ENCODE measurements around the gene OR10A3. TPM values are rescaled to one million over a fixed set of nuclear protein-coding genes. Genes with fewer than 3 reads are reported as not detected.

OR10A3 gene
- total and polyA plus RNA-seq, 11 donors: not detected

DNA sequence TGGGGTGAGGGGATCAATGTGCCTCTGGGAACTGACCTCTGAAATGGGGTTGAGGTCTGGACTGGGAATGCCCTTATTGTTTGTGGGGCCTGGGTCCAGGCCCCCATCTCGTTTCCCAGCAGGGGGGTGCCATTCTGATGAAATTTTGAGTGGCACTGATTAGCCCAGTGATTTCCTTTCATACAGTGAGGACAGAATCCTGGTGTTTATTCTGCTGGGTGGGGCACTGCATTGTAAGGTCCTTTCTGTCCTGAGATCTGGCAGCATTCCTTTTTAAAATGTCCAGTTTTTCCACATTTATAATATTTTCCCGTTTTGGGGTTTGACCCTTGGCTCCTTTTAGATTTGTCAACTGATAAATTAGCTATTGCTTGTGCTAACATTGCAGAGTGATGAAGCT lies 37.6 kb downstream of the OR10A3 start:
- Histone ChIP-seq H3K9me3 (no peaks in the 10 kb centered on the region), H3K27ac (no peak overlapping the region), H3K4me3 (no peak overlapping the region), H3K36me3 (no peaks in the 10 kb centered on the region), H3K27me3 (peaks cover 0 to 10% (median 2%) of the 10 kb centered on the region in 9 donors), H3K4me1 (no peaks in the 10 kb centered on the region)
- intact Hi-C loops (cut with DNase I): no loop called here
- TF ChIP-seq CTCF (IDR thresholded peaks at IDR 0.05) (no peak), POLR2A (IDR thresholded peaks at IDR 0.05) (no peak)
- DNase-seq (no peak), ATAC-seq (no peak)
- 30 to 35% (median 35%) methylated on average over 2 of the region's 2 CpGs for WGBS, 4 donors

GRCh38 chr11:7901319-7901854 lies 40.1 kb downstream of the OR10A3 start:
- no peak for TF ChIP-seq POLR2A (IDR thresholded peaks at IDR 0.05)
- no peak for TF ChIP-seq CTCF (IDR thresholded peaks at IDR 0.05)
- no peaks in the 10 kb centered on the region for H3K36me3 ChIP-seq
- H3K4me3 ChIP-seq: no peak overlapping the region
- no peak for DNase-seq
- no peak for ATAC-seq
- H3K4me1 ChIP-seq: no peaks in the 10 kb centered on the region
- H3K27ac ChIP-seq: no peak overlapping the region
- no peaks in the 10 kb centered on the region for H3K9me3 ChIP-seq
- intact Hi-C loops (cut with DNase I): no loop called here
- WGBS, 4 donors: 59 to 77% (median 70%) methylated on average over 3 of the region's 3 CpGs
- peaks cover 0 to 7% (median 0%) of the 10 kb centered on the region in 9 donors for H3K27me3 ChIP-seq

GRCh38 chr11:7900686-7901085 lies 40.8 kb downstream of the OR10A3 start:
- Histone ChIP-seq H3K4me1 (no peaks in the 10 kb centered on the region), H3K27ac (no peak overlapping the region), H3K36me3 (no peaks in the 10 kb centered on the region), H3K9me3 (peaks cover 0 to 1% (median 0%) of the 10 kb centered on the region in 12 donors), H3K4me3 (no peak overlapping the region), H3K27me3 (peaks cover 0 to 7% (median 0%) of the 10 kb centered on the region in 9 donors)
- intact Hi-C loops (cut with DNase I): no loop called here
- TF ChIP-seq CTCF (IDR thresholded peaks at IDR 0.05) (no peak), POLR2A (IDR thresholded peaks at IDR 0.05) (no peak)
- WGBS, 4 donors: 81 to 88% (median 84%) methylated on average over 4 of the region's 4 CpGs
- DNase-seq (no peak), ATAC-seq (no peak)

DNA sequence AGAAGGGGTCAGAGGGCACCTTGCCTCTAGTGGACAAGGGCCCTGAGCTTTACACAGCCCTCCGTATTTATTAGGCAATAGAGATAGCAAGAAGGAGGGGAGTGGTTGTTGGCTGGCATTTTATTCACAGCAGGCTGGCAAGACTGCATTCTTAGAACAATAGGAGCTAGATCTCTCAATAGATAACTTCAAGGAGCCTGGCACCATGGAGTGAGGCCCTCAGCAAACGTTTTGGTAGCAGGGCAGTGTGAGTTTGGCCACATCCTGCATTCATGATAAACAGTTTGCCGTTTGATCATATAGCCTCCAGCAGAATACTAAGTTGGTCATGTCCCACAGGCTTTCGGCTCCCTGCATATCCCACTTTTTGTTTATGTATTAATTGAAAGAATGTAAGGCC lies 42.1 kb downstream of the OR10A3 start:
- Histone ChIP-seq H3K27ac (no peak overlapping the region), H3K4me1 (no peaks in the 10 kb centered on the region), H3K36me3 (no peaks in the 10 kb centered on the region), H3K27me3 (peaks cover 0 to 7% (median 0%) of the 10 kb centered on the region in 9 donors), H3K4me3 (no peak overlapping the region), H3K9me3 (peaks cover 0 to 6% (median 0%) of the 10 kb centered on the region in 12 donors)
- no peak for ATAC-seq
- DNase-seq: no peak
- intact Hi-C loops (cut with DNase I): loop anchor here in 4 of 10 donors (10.0 kb wide), 1 partner anchor 195 kb away; no protein-coding TSS in a partner anchor
- TF ChIP-seq CTCF (IDR thresholded peaks at IDR 0.05) (no peak), POLR2A (IDR thresholded peaks at IDR 0.05) (no peak)
- 55 to 66% (median 61%) methylated on average over 4 of the region's 4 CpGs for WGBS, 4 donors
